ENCODE results near the gene JPH3. TPM values are rescaled to one million over a fixed set of nuclear protein-coding genes. Genes with fewer than 3 reads are reported as not detected.

JPH3 gene
- total RNA-seq, 1 experiment from 2014 or later = 32.7 TPM

- Mint-ChIP-seq H3K27me3 (ENCODE audit: low read depth) (no peaks in the 10 kb centered on the region; the same call in 1 of the 2 replicates), H3K36me3 (ENCODE audit: insufficient read depth in 1 of 3, low read depth in 3 of 3) (peaks cover 0 to 4% (median 0%) of the 10 kb centered on the region in 3 experiments; a peak in 1 of 7 replicates), H3K4me3 (no peak overlapping the region), H3K4me1 (peaks cover 4 to 11% of the 10 kb centered on the region in 2 experiments; a peak in 3 of 4 replicates), H3K9me3 (peaks cover 7 to 10% of the 10 kb centered on the region in 2 experiments), H3K27ac (no peak overlapping the region)
- H3K56ac ChIP-seq (ENCODE audit: insufficient read length, low read depth, low read length) = no peak overlapping the region
- H4K8ac ChIP-seq (replicated peaks; ENCODE audit: insufficient read length, low read depth, low read length) = no peak overlapping the region
- H2BK20ac ChIP-seq (ENCODE audit: low read depth, low read length, poor library complexity, severe bottlenecking) = no peak overlapping the region
- H2AFZ ChIP-seq (ENCODE audit: low read length) = no peak overlapping the region
- no peak overlapping the region for H3K18ac ChIP-seq (ENCODE audit: insufficient read length, low read depth, low read length)
- H3K4me1 ChIP-seq (ENCODE audit: insufficient read depth, low read length) = no peaks in the 10 kb centered on the region
- H3K9ac ChIP-seq (ENCODE audit: extremely low read depth, insufficient read length, low read length) = no peak overlapping the region
- H3K14ac ChIP-seq (ENCODE audit: insufficient read depth, low read length) = no peak overlapping the region
- H4K91ac ChIP-seq (ENCODE audit: insufficient read length, low read depth, low read length) = no peak overlapping the region
- H2BK12ac ChIP-seq (ENCODE audit: insufficient read length, low read depth, low read length) = no peak overlapping the region
- no peak overlapping the region for H4K5ac ChIP-seq (ENCODE audit: insufficient read length, low read depth, low read length)
- no peaks in the 10 kb centered on the region for H3K27me3 ChIP-seq (ENCODE audit: insufficient read depth, low read length)
- H3K23me2 ChIP-seq (ENCODE audit: insufficient read length, low read depth, low read length, poor library complexity, severe bottlenecking) = no peaks in the 10 kb centered on the region
- H3T11ph ChIP-seq (ENCODE audit: low read length) = no peak overlapping the region
- H2BK15ac ChIP-seq (ENCODE audit: low read depth, low read length) = no peak overlapping the region
- H3K79me2 ChIP-seq (ENCODE audit: insufficient read depth, low read length) = no peaks in the 10 kb centered on the region
- no peak for TF ChIP-seq CTCF (conservative IDR thresholded peaks at IDR 0.05)
- no peak overlapping the region for H2BK5ac ChIP-seq (ENCODE audit: insufficient read length, low read length)
- H3K9me3 ChIP-seq (ENCODE audit: control insufficient read depth, low read depth, low read length) = no peaks in the 10 kb centered on the region
- no peak for DNase-seq
- H2AK5ac ChIP-seq (ENCODE audit: insufficient read length, low read length) = no peak overlapping the region
- H2BK120ac ChIP-seq (ENCODE audit: low read depth, low read length, poor library complexity, severe bottlenecking) = no peak overlapping the region
- H4K20me1 ChIP-seq (ENCODE audit: control insufficient read depth, insufficient read depth, insufficient read length) = no peaks in the 10 kb centered on the region
- WGBS (ENCODE audit: extremely low coverage, insufficient read length, low lambda C conversion rate) = no CpG with 5 or more reads among the region's 7 CpGs
- H3K4me2 ChIP-seq (ENCODE audit: insufficient read depth, insufficient read length, low read length) = no peak overlapping the region
- no peak overlapping the region for H3K4ac ChIP-seq (ENCODE audit: low read depth, low read length)
- H3K23ac ChIP-seq (ENCODE audit: insufficient read length, low read depth, low read length) = no peak overlapping the region
- no peaks in the 10 kb centered on the region for H3K79me1 ChIP-seq (ENCODE audit: insufficient read depth, low read depth, low read length, poor library complexity, severe bottlenecking)
- no peak overlapping the region for H3K27ac ChIP-seq (ENCODE audit: insufficient read length, low read depth, low read length)
These were observed 45.3 kb upstream of the JPH3 start for GRCh38 chr16:87556941-87557459.

All from H9 (cell line).